Measurements from ENCODE around the gene AUP1.

The AUP1 gene

GRCh38 chr2:74531666-74532065, 2.2 kb upstream of the AUP1 start:
- TF ChIP-seq CTCF (IDR thresholded peaks at IDR 0.05; ENCODE audit: low read depth, low read length, missing control alignments), result no peak
- DNase-seq, result no peak
- no peak overlapping the region for H3K27ac ChIP-seq
- no peak overlapping the region for H3K4me3 ChIP-seq (ENCODE audit: low read depth, low read length)
- no peaks in the 10 kb centered on the region for H3K27me3 ChIP-seq (replicated peaks)
- in situ Hi-C loops (cut with HindIII; ENCODE audit: low pct_ligation_motif_present, low sequenced_read_pairs), result no loop called here
- peaks cover 10% of the 10 kb centered on the region for H3K36me3 ChIP-seq (replicated peaks)

- TF ChIP-seq CTCF (IDR thresholded peaks at IDR 0.05; ENCODE audit: low read depth, low read length, missing control alignments), result no peak
- in situ Hi-C loops (cut with HindIII; ENCODE audit: low pct_ligation_motif_present, low sequenced_read_pairs), result no loop called here
- peak overlapping the region; percentile 99 for H3K4me3 ChIP-seq (ENCODE audit: low read depth, low read length)
These were observed 1.0 kb upstream of the AUP1 start for GRCh38 chr2:74530239-74531187.

GRCh38 chr2:74528600-74529356, 728 bp downstream of the AUP1 start:
- in situ Hi-C loops (cut with HindIII; ENCODE audit: low pct_ligation_motif_present, low sequenced_read_pairs), result no loop called here
- DNase-seq, result no peak
- no peak for TF ChIP-seq CTCF (IDR thresholded peaks at IDR 0.05; ENCODE audit: low read depth, low read length, missing control alignments)
- Histone ChIP-seq H3K36me3 (replicated peaks) (peaks cover 21% of the 10 kb centered on the region), H3K4me3 (ENCODE audit: low read depth, low read length) (peak overlapping the region; percentile 99), H3K27ac (peak overlapping the region; percentile 76), H3K27me3 (replicated peaks) (no peaks in the 10 kb centered on the region)

More at GRCh38 chr2:74530239-74531187, 1.0 kb upstream of the AUP1 start:
- Histone ChIP-seq H3K27me3 (replicated peaks) (no peaks in the 10 kb centered on the region), H3K36me3 (replicated peaks) (peaks cover 21% of the 10 kb centered on the region), H3K27ac (peak overlapping the region; percentile 2)
- no peak for DNase-seq

GRCh38 chr2:74527741-74528140, 1.8 kb downstream of the AUP1 start:
- in situ Hi-C loops (cut with HindIII; ENCODE audit: low pct_ligation_motif_present, low sequenced_read_pairs), result no loop called here
- Histone ChIP-seq H3K27me3 (replicated peaks) (no peaks in the 10 kb centered on the region), H3K36me3 (replicated peaks) (peaks cover 21% of the 10 kb centered on the region), H3K4me3 (ENCODE audit: low read depth, low read length) (no peak overlapping the region), H3K27ac (no peak overlapping the region)
- no peak for DNase-seq
- TF ChIP-seq CTCF (IDR thresholded peaks at IDR 0.05; ENCODE audit: low read depth, low read length, missing control alignments), result no peak

GRCh38 chr2:74526649-74527230, 2.8 kb downstream of the AUP1 start:
- TF ChIP-seq CTCF (IDR thresholded peaks at IDR 0.05; ENCODE audit: low read depth, low read length, missing control alignments), result no peak
- in situ Hi-C loops (cut with HindIII; ENCODE audit: low pct_ligation_motif_present, low sequenced_read_pairs), result no loop called here
- Histone ChIP-seq H3K4me3 (ENCODE audit: low read depth, low read length) (no peak overlapping the region), H3K27ac (no peak overlapping the region), H3K36me3 (replicated peaks) (peaks cover 17% of the 10 kb centered on the region), H3K27me3 (replicated peaks) (no peaks in the 10 kb centered on the region)
- no peak for DNase-seq
